B cell (primary cell): ENCODE results near the gene SLC7A5.
"Not testable (repeated sequence)": the region's sequence is repeated elsewhere in the genome, so short reads cannot be mapped to it uniquely, and the experiment has no call there.

ENCODE experiments used
- EZH2 ChIP-seq: IDR thresholded peaks from 2 replicates; pipeline ENCODE4 v1.6.1; 2012; ENCODE audit warnings: borderline replicate concordance, low read depth, mild to moderate bottlenecking, moderate library complexity, low read length; ENCODE audit not compliant: insufficient read depth, poor library complexity, severe bottlenecking
- TF ChIP-seq, protein P1 (sequence below): fragments of 200-600 bp; IDR thresholded peaks from one replicate; pipeline ENCODE4 v1.8.0; 2022; ENCODE audit warnings: antibody characterized with exemption, mild to moderate bottlenecking

- TF ChIP-seq, protein P1, sequence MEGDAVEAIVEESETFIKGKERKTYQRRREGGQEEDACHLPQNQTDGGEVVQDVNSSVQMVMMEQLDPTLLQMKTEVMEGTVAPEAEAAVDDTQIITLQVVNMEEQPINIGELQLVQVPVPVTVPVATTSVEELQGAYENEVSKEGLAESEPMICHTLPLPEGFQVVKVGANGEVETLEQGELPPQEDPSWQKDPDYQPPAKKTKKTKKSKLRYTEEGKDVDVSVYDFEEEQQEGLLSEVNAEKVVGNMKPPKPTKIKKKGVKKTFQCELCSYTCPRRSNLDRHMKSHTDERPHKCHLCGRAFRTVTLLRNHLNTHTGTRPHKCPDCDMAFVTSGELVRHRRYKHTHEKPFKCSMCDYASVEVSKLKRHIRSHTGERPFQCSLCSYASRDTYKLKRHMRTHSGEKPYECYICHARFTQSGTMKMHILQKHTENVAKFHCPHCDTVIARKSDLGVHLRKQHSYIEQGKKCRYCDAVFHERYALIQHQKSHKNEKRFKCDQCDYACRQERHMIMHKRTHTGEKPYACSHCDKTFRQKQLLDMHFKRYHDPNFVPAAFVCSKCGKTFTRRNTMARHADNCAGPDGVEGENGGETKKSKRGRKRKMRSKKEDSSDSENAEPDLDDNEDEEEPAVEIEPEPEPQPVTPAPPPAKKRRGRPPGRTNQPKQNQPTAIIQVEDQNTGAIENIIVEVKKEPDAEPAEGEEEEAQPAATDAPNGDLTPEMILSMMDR = not testable (repeated sequence)
- not testable (repeated sequence) for TF ChIP-seq EZH2
These were observed 38.8 kb upstream of the SLC7A5 start for GRCh38 chr16:87908101-87908500.
